GM12892 (cell line): ENCODE data around the gene TBC1D14.

Experiments
- POLR2A ChIP-seq: IDR thresholded peaks from 2 replicates; pipeline ENCODE4 v1.6.1; 2011; ENCODE audit warnings: low read depth, low read length, control low read depth
- POLR2AphosphoS5 ChIP-seq: IDR thresholded peaks from 2 replicates; pipeline ENCODE4 v1.6.1; 2011; ENCODE audit warnings: low read depth, low read length, control low read depth
- TAF1 ChIP-seq: IDR thresholded peaks from 2 replicates; pipeline ENCODE4 v1.6.1; 2011; ENCODE audit warnings: low read depth, mild to moderate bottlenecking, control low read depth, low read length, borderline replicate concordance

- TF ChIP-seq POLR2AphosphoS5 (no peak), POLR2A (no peak), TAF1 (no peak)
Observed at GRCh38 chr4:7034262-7035081, 124.8 kb downstream of the TBC1D14 start.
